Stimulated activated CD4-positive, alpha-beta T cell treated with anti-CD3 and anti-CD28 coated beads, Interleukin-12 subunit alpha, Interleukin-12 subunit beta, amount 100 ng/mL, for 4 hours (primary cell): Measurements from ENCODE around the gene HSPBAP1.
"Not testable (repeated sequence)": the region's sequence is repeated elsewhere in the genome, so short reads cannot be mapped to it uniquely, and the experiment has no call there.

Experiments
- DNase-seq: peaks from one replicate; pipeline ENCODE4 v3.0.0-alpha.2; 2020

HSPBAP1 gene

DNA sequence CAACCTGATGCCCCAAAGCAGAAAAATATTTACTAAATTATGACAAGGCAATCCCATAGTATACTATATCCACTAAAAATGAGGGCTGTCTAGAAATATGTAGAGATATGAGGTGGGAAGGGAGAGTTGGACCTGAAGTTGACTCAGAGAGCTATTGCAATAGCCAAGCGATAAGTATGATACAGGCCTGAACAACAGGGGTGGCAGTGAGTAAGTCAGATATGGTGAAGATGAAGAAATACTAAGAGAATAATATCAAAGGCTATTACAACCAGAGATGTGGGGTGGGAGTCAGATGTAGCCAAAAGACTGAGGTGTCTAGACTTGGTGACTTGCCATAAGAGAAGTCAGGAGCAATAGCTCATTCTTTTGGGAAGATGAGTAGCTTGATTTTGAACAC, 9.2 kb downstream of the HSPBAP1 start:
- DNase-seq, result no peak

GRCh38 chr3:122782804-122783203, 10.8 kb downstream of the HSPBAP1 start:
- no peak for DNase-seq

DNA sequence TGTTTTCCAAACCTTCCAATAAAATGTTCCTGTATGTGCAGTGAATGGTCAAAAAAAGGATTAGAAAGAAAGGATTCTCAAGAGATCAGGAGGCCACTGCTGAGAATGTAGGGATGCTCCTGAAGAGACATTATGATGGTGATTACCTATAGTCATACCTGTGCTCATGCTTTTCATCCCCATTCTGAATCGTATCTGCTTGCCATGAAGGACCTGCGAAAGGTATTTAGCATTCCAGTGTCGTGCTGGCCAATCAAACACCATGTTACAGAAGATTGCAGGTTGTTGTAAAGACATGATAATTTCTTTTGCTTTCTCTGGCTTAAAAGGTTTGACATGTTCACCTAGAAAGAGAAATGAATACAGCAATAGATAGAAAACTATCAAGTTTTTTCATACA, 16.1 kb downstream of the HSPBAP1 start:
- no peak for DNase-seq

DNA sequence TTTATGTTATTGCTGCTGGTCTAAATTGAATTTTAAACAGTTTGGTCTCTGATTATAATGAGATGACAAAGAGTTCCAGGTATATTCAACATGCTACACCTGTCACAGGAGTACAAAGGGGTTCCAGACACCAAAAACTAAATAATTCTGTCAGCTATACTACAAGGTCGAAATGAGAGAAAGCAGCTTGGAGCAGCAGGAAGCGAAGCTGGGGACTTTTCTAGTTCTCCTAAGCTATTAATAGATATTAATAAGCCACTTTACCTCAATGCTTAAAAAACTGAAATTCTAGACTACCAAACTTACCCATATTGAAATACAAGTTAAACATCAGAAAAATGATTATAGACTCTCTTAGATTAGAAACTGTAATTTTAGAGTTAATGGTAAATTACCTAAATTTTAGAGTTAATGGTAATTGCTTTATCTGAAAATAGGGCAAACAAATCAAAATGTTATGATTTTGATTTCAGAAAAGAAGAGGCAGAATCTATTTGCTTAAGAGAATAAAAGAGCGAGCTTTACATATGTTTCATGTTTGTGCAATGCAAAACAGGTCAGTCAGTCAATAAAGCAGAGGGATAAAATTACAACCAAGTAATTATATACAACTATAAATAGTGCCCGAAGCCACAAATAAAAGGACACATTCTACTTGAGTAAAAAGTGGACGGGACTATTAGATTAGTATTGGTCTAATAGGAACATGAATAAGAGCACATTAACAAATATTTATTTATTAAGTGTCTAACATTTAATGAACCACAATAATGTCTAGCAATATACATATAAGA, 16.8 kb downstream of the HSPBAP1 start:
- no peak for DNase-seq

DNA sequence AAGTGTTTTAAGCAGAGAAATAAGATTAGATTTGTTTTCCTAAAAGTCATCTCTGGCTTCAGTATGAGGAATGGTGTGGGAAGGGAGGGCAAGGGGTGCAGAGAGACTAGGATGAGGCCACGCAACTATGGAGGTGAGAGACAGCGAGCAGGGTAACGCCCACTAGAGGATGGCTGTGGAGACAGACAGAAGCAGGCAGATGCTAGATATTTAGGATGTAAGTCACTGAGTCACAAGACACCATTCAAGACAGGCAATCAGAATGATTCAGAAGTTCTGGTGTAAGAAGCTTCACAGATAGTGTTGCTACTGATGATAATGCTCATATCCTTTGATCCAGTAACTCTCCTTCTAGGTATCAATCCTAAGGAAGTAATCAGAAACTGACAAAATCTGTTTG, 19.1 kb downstream of the HSPBAP1 start:
- no peak for DNase-seq

DNA sequence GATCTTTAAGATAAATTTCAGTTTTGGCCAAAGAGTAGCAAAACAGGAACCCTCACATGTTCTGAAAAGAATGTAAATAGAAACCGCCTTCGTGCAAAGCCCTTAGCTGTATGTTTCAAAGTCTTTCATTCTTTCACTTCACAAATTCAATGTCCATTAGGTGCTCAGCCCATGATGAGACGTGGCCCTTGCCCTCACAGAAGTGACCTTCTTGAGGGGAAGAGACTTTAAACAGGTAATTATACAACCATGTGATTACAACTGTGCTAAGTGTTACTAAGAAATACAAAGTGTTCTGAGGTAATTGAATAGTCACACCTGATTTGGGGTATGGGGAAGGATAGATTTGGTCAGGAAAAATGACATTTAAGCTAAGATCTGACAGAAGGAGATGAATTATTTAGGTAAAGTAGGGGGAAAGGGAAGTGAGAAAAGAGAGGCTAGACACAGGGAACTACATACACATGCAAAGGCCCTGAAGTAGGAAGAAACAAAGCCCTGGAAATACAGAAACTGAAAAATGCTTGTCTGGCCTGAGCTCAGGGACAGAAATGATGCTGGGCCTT, 19.6 kb downstream of the HSPBAP1 start:
- DNase-seq, result no peak

- DNase-seq, result no peak
These were observed 20.8 kb downstream of the HSPBAP1 start for GRCh38 chr3:122772827-122773226.

DNA sequence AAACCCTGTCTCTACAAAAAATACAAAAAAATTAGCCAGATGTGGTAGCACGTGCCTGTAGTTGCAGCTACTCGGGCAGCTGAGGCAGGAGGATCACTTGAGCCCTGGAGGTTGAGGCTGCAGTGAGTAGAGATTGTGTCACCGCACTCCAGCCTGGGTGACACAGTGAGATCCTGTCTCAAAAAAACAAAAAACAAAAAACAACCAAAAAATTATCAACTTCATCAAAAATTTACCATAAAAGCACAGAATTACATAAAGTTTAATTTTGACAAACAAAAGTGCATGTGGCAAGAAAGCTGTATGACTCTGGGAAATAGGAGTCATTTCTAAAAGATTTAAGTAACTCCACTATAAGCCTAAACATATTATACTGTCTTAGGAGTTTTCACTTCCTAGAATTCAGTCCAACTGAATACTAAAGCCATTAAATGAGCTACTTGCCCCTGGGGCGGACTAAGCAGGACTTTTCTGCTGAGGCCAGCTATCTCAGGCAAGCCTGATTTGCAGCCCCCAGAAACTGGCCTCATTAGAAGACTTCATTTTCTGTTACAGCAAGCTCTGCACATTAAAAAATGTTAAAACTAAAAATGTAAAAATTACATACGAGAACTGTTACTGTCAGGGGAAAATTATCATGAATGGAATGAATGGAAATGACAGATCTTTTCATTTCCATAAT, 23.0 kb downstream of the HSPBAP1 start:
- DNase-seq, result no peak

GRCh38 chr3:122767540-122768372, 25.9 kb downstream of the HSPBAP1 start:
- DNase-seq, result no peak

DNA sequence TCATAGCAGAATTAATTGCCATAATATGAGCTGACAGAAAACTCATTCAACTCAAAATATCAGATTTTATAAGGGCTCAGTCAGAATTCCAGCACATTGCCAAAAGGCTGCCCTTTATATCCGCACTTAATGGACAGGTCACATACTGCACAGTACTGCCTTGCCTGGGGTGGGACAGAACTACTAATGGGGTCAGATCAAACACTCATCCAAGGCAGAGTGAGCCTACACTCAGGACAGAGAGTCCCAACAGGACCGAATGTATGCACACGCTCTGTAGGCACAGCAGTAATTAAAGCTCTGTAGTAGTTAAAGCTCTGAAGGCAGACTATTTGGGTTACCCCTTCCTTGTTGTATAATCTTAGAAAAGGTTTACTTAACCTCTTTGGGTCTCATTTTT, 27.2 kb downstream of the HSPBAP1 start:
- no peak for DNase-seq

GRCh38 chr3:122760453-122761271, 33.0 kb downstream of the HSPBAP1 start:
- DNase-seq, result no peak

DNA sequence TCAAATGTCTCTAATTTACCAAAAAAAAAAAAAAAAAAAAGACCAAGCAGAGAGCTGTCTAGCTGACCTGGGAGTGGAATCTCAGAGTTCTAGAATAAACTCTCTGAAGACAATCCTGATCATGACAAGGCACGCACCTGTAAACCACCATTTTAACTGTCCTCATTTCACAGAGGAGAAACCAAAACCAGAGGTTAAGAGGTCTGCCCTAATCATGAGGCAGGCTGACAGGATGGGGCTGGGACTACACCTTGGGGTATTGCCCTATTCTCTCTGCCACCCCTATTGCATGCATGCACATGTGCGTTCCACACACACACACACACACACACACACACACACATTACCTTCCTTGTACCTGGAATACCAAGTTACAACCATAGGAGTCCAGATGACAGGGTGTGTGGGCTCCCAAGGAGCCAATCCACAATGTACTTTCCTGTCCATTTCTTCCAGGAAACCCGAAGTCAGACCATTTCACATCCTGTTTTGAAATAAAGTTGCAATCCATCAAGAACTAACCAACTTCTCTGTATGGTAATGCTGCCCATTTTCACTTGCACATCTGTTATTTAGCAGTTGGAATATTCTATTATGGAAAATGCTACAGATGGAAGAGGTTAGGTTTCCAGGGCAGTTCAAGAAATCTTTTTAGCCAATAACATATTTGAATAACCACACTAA, 34.6 kb downstream of the HSPBAP1 start:
- no peak for DNase-seq

- DNase-seq, result no peak
These were observed 38.1 kb downstream of the HSPBAP1 start for GRCh38 chr3:122755491-122755890.

- DNase-seq, result no peak
These were observed 38.7 kb downstream of the HSPBAP1 start for GRCh38 chr3:122754929-122755328.

DNA sequence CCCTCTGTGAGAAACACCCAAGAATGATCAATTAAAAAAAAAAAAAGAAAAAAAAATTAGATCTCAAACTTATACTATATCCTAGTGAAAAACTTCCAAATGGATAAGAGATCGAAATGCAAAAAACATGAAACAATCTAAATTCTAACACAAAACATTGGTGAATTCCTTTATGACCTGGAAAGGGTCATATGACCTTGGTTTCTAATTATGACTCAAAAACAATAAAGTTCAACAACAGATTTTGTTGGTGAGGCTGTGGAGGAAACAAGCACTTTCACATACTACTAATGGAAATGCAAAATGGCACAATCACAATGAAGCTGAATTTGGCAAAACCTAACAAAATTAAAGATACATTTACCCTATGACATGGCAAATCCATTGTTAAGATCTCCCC, 45.3 kb downstream of the HSPBAP1 start:
- DNase-seq, result no peak

- DNase-seq, result not testable (repeated sequence)
These were observed 46.3 kb downstream of the HSPBAP1 start for GRCh38 chr3:122747295-122747694.

DNA sequence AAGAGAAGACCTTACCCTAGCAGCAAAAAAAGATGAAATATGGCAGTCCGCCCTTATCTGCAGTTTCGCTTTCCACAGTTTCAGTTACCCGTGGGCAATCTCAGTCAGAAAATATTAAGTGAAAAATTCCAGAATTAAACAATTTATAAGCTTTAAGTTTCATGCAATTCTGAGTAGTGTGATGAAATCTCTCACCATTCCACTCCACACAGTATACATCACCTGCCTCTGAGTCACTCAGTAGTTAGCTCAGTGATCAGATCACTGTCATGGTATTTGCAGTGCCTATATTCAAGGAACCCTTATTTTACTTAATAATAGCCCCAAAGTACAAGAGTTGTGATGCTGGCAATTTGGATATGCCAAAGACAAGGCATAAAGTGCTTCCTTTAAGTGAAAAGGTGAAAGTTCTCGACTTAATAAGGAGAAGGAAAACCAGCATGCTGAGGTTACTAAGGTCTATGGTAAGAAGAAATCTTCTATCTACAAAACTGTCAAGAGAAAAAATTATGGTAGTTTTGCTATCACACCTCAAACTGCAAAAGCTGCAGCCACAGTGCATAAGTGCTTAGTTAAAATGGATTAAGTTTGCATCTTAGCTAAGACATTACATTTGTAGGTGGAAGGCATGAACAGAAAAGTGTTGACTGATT, 48.1 kb downstream of the HSPBAP1 start:
- DNase-seq, result no peak

GRCh38 chr3:122743581-122744120, 50.0 kb downstream of the HSPBAP1 start:
- no peak for DNase-seq

- no peak for DNase-seq
These were observed 51.4 kb downstream of the HSPBAP1 start for GRCh38 chr3:122742234-122742633.

DNA sequence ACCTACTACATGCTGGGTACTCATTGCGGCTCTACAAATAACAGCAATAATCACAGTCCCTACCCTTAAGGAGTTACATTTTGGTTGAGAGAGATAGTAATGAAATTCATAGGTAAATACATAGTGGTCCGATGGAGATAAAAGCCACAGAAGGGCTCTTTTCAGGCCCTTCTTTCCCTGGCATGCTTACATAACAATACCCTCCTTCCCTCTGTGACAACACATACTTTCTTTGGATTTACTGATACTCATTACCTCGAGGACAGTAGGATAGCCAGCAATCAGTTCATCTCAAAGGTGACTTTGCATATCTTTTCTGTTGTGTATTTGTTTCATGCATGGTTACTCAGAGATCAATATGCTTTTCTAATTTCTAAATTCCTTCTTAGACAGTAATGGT, 54.5 kb downstream of the HSPBAP1 start:
- no peak for DNase-seq
